ENCODE measurements around the gene DCLRE1B.

GRCh38 chr1:113870778-113871177 is 34.3 kb upstream of the DCLRE1B start:
- TF ChIP-seq CTCF (IDR thresholded peaks at IDR 0.05) (no peak), POLR2A (IDR thresholded peaks at IDR 0.05) (no peak), EP300 (IDR thresholded peaks at IDR 0.05) (no peak), POLR2AphosphoS5 (IDR thresholded peaks at IDR 0.05) (no peak)

Data from gastroesophageal sphincter (tissue), 3 donors.